Measurements from ENCODE around the gene ZNF326.

ZNF326 gene

GRCh38 chr1:89973471-89974127 lies 21.3 kb upstream of the ZNF326 start:
- no peak overlapping the region for H3K9ac ChIP-seq
- H3K4me1 ChIP-seq: no peaks in the 10 kb centered on the region
- no peaks in the 10 kb centered on the region for H3K9me3 ChIP-seq (ENCODE audit: control insufficient read depth, low read length)
- no peaks in the 10 kb centered on the region for H3K27me3 ChIP-seq (ENCODE audit: control insufficient read depth, insufficient read depth, low read length)
- no peak overlapping the region for H3K4me3 ChIP-seq (ENCODE audit: low read depth, low read length)
- H3K4me2 ChIP-seq (ENCODE audit: low read length): no peak overlapping the region
- H3K36me3 ChIP-seq (ENCODE audit: control insufficient read depth, insufficient read depth, low read length): no peaks in the 10 kb centered on the region
- no peak overlapping the region for H2AFZ ChIP-seq
- H3K27ac ChIP-seq: no peak overlapping the region
- no peak for TF ChIP-seq CTCF (IDR thresholded peaks at IDR 0.05)
- H3K79me2 ChIP-seq: no peaks in the 10 kb centered on the region

GRCh38 chr1:89974256-89974655 lies 20.7 kb upstream of the ZNF326 start:
- no peaks in the 10 kb centered on the region for H3K4me1 ChIP-seq
- no peak overlapping the region for H3K4me3 ChIP-seq (ENCODE audit: low read depth, low read length)
- H3K27ac ChIP-seq: no peak overlapping the region
- H3K4me2 ChIP-seq (ENCODE audit: low read length): no peak overlapping the region
- no peaks in the 10 kb centered on the region for H3K79me2 ChIP-seq
- TF ChIP-seq CTCF (IDR thresholded peaks at IDR 0.05): no peak
- no peaks in the 10 kb centered on the region for H3K9me3 ChIP-seq (ENCODE audit: control insufficient read depth, low read length)
- H2AFZ ChIP-seq: no peak overlapping the region
- H3K9ac ChIP-seq: no peak overlapping the region
- H3K27me3 ChIP-seq (ENCODE audit: control insufficient read depth, insufficient read depth, low read length): no peaks in the 10 kb centered on the region
- no peaks in the 10 kb centered on the region for H3K36me3 ChIP-seq (ENCODE audit: control insufficient read depth, insufficient read depth, low read length)

- no peaks in the 10 kb centered on the region for H3K9me3 ChIP-seq (ENCODE audit: control insufficient read depth, low read length)
- no peak for TF ChIP-seq CTCF (IDR thresholded peaks at IDR 0.05)
- no peak overlapping the region for H3K27ac ChIP-seq
- H2AFZ ChIP-seq: no peak overlapping the region
- H3K27me3 ChIP-seq (ENCODE audit: control insufficient read depth, insufficient read depth, low read length): no peaks in the 10 kb centered on the region
- H3K9ac ChIP-seq: no peak overlapping the region
- no peak overlapping the region for H3K4me2 ChIP-seq (ENCODE audit: low read length)
- H3K36me3 ChIP-seq (ENCODE audit: control insufficient read depth, insufficient read depth, low read length): no peaks in the 10 kb centered on the region
- no peaks in the 10 kb centered on the region for H3K79me2 ChIP-seq
- no peak overlapping the region for H3K4me3 ChIP-seq (ENCODE audit: low read depth, low read length)
- no peaks in the 10 kb centered on the region for H3K4me1 ChIP-seq
Measured at GRCh38 chr1:89974696-89975470, 20.0 kb upstream of the ZNF326 start.

GRCh38 chr1:89975540-89976125 lies 19.3 kb upstream of the ZNF326 start:
- no peak overlapping the region for H3K27ac ChIP-seq
- no peak overlapping the region for H3K4me3 ChIP-seq (ENCODE audit: low read depth, low read length)
- H3K9me3 ChIP-seq (ENCODE audit: control insufficient read depth, low read length): no peaks in the 10 kb centered on the region
- H3K4me2 ChIP-seq (ENCODE audit: low read length): no peak overlapping the region
- no peak overlapping the region for H2AFZ ChIP-seq
- H3K9ac ChIP-seq: no peak overlapping the region
- H3K27me3 ChIP-seq (ENCODE audit: control insufficient read depth, insufficient read depth, low read length): no peaks in the 10 kb centered on the region
- no peaks in the 10 kb centered on the region for H3K4me1 ChIP-seq
- H3K36me3 ChIP-seq (ENCODE audit: control insufficient read depth, insufficient read depth, low read length): no peaks in the 10 kb centered on the region
- no peak for TF ChIP-seq CTCF (IDR thresholded peaks at IDR 0.05)
- H3K79me2 ChIP-seq: no peaks in the 10 kb centered on the region
